Measurements from ENCODE around the gene SIL1.

The SIL1 gene

GRCh38 chr5:138967791-138968448, 230.2 kb downstream of the SIL1 start:
- Histone ChIP-seq H3K4me1 (ENCODE audit: control insufficient read depth, low read length) (no peaks in the 10 kb centered on the region), H3K4me3 (ENCODE audit: low read length) (no peak overlapping the region), H3K36me3 (ENCODE audit: control insufficient read depth, low read length) (no peaks in the 10 kb centered on the region), H3K79me2 (ENCODE audit: control insufficient read depth, low read length) (no peaks in the 10 kb centered on the region), H3K27ac (ENCODE audit: low read depth, low read length) (no peak overlapping the region), H3K27me3 (ENCODE audit: control insufficient read depth, low read length) (no peaks in the 10 kb centered on the region), H3K9me2 (replicated peaks; ENCODE audit: control insufficient read depth, low read length) (no peaks in the 10 kb centered on the region), H3K4me2 (ENCODE audit: low read length) (no peak overlapping the region), H3F3A (ENCODE audit: control insufficient read depth, insufficient read depth) (no peaks in the 10 kb centered on the region), H4K20me1 (ENCODE audit: control insufficient read depth, insufficient read depth, low read depth, low read length) (no peaks in the 10 kb centered on the region), H3K9me3 (ENCODE audit: control insufficient read depth, insufficient read depth, low read length) (no peaks in the 10 kb centered on the region)
- no peak for TF ChIP-seq CTCF (IDR thresholded peaks at IDR 0.05; ENCODE audit: low read depth, low read length, poor library complexity, severe bottlenecking)
- TF ChIP-seq EZH2phosphoT487 (IDR thresholded peaks at IDR 0.05; ENCODE audit: borderline replicate concordance, low read length): no peak

- H3K4me2 ChIP-seq (ENCODE audit: low read length): no peak overlapping the region
- H3K27ac ChIP-seq (ENCODE audit: low read depth, low read length): no peak overlapping the region
- H3F3A ChIP-seq (ENCODE audit: control insufficient read depth, insufficient read depth): no peaks in the 10 kb centered on the region
- H3K36me3 ChIP-seq (ENCODE audit: control insufficient read depth, low read length): no peaks in the 10 kb centered on the region
- TF ChIP-seq EZH2phosphoT487 (IDR thresholded peaks at IDR 0.05; ENCODE audit: borderline replicate concordance, low read length): no peak
- H3K9me2 ChIP-seq (replicated peaks; ENCODE audit: control insufficient read depth, low read length): no peaks in the 10 kb centered on the region
- no peaks in the 10 kb centered on the region for H3K4me1 ChIP-seq (ENCODE audit: control insufficient read depth, low read length)
- H3K4me3 ChIP-seq (ENCODE audit: low read length): no peak overlapping the region
- H3K79me2 ChIP-seq (ENCODE audit: control insufficient read depth, low read length): no peaks in the 10 kb centered on the region
- H3K9me3 ChIP-seq (ENCODE audit: control insufficient read depth, insufficient read depth, low read length): no peaks in the 10 kb centered on the region
- H3K27me3 ChIP-seq (ENCODE audit: control insufficient read depth, low read length): no peaks in the 10 kb centered on the region
- H4K20me1 ChIP-seq (ENCODE audit: control insufficient read depth, insufficient read depth, low read depth, low read length): no peaks in the 10 kb centered on the region
Observed at GRCh38 chr5:138966236-138966985, 231.8 kb downstream of the SIL1 start.

DNA sequence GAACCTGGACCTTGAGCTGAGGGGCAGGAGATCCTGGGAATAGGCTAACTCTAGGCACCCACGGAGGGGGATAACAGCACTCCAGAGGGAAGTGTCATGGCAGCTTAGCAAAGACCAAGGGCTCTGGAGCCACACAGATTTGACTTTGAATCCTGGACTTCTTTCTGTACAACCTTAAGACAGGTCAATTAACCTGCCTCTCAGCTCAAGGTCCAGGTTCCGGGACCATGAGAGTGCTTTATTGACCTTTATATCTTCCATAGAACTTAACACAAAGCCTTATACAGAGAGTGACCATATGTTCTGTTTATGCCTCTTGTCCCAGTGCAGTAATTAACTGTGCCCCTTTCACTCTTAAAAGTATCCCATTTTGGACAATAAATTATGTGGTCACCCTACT, 232.5 kb downstream of the SIL1 start:
- H3F3A ChIP-seq (ENCODE audit: control insufficient read depth, insufficient read depth): no peaks in the 10 kb centered on the region
- no peaks in the 10 kb centered on the region for H3K79me2 ChIP-seq (ENCODE audit: control insufficient read depth, low read length)
- H3K27me3 ChIP-seq (ENCODE audit: control insufficient read depth, low read length): no peaks in the 10 kb centered on the region
- no peaks in the 10 kb centered on the region for H3K9me3 ChIP-seq (ENCODE audit: control insufficient read depth, insufficient read depth, low read length)
- TF ChIP-seq CTCF (IDR thresholded peaks at IDR 0.05; ENCODE audit: low read depth, low read length, poor library complexity, severe bottlenecking): no peak
- TF ChIP-seq EZH2phosphoT487 (IDR thresholded peaks at IDR 0.05; ENCODE audit: borderline replicate concordance, low read length): no peak
- H3K9me2 ChIP-seq (replicated peaks; ENCODE audit: control insufficient read depth, low read length): no peaks in the 10 kb centered on the region
- H3K27ac ChIP-seq (ENCODE audit: low read depth, low read length): no peak overlapping the region
- no peaks in the 10 kb centered on the region for H3K4me1 ChIP-seq (ENCODE audit: control insufficient read depth, low read length)
- H3K36me3 ChIP-seq (ENCODE audit: control insufficient read depth, low read length): no peaks in the 10 kb centered on the region
- H3K4me2 ChIP-seq (ENCODE audit: low read length): no peak overlapping the region
- H3K4me3 ChIP-seq (ENCODE audit: low read length): no peak overlapping the region
- no peaks in the 10 kb centered on the region for H4K20me1 ChIP-seq (ENCODE audit: control insufficient read depth, insufficient read depth, low read depth, low read length)

DNA sequence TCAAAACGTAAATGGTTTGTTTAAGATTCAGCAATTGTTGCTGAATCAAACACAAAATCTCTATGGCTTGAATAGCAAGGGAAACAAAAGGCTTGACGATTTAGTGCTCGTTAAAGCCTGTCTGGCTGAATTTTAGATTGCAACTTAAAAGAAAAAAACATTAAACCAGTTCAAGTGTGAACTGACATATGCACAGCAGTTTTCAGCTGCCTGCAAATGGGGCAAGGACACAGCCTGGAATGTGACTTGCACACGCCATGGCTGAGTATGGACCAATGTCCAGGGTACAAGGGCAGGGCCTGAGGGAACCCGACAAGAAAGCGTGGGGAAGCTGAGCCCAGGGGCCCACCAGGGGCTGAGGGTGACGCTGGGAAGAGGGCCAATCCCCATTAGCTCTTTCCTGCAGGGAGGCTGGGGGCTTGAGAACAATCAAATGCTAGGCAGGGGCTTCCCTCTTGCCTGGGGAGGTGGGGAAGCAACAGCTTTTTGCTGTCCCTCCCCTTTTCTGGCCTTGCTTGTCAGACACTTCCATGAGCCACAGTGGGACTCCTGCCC, 233.4 kb downstream of the SIL1 start:
- no peaks in the 10 kb centered on the region for H3K9me3 ChIP-seq (ENCODE audit: control insufficient read depth, insufficient read depth, low read length)
- no peaks in the 10 kb centered on the region for H3F3A ChIP-seq (ENCODE audit: control insufficient read depth, insufficient read depth)
- H3K4me3 ChIP-seq (ENCODE audit: low read length): no peak overlapping the region
- H3K4me2 ChIP-seq (ENCODE audit: low read length): no peak overlapping the region
- H4K20me1 ChIP-seq (ENCODE audit: control insufficient read depth, insufficient read depth, low read depth, low read length): no peaks in the 10 kb centered on the region
- no peak overlapping the region for H3K27ac ChIP-seq (ENCODE audit: low read depth, low read length)
- no peaks in the 10 kb centered on the region for H3K9me2 ChIP-seq (replicated peaks; ENCODE audit: control insufficient read depth, low read length)
- TF ChIP-seq CTCF (IDR thresholded peaks at IDR 0.05; ENCODE audit: low read depth, low read length, poor library complexity, severe bottlenecking) (no peak), EZH2phosphoT487 (IDR thresholded peaks at IDR 0.05; ENCODE audit: borderline replicate concordance, low read length) (no peak)
- H3K27me3 ChIP-seq (ENCODE audit: control insufficient read depth, low read length): no peaks in the 10 kb centered on the region
- no peaks in the 10 kb centered on the region for H3K79me2 ChIP-seq (ENCODE audit: control insufficient read depth, low read length)
- no peaks in the 10 kb centered on the region for H3K36me3 ChIP-seq (ENCODE audit: control insufficient read depth, low read length)
- no peaks in the 10 kb centered on the region for H3K4me1 ChIP-seq (ENCODE audit: control insufficient read depth, low read length)
